Right lung (tissue), 5 donors: ENCODE measurements around the gene EIF3B. TPM values are rescaled to one million over a fixed set of nuclear protein-coding genes. Genes with fewer than 3 reads are reported as not detected.
A peak's percentile ranks its signal among the peaks of the same experiment; 100 is the strongest.
"Not testable (repeated sequence)": the region's sequence is repeated elsewhere in the genome, so short reads cannot be mapped to it uniquely, and the experiment has no call there.

Experiments
- DNase-seq, 2 donors: peaks; one replicate each; pipeline ENCODE4 v3.0.0-alpha.2; 2013
- polyA plus RNA-seq, 5 donors: library from polyadenylated mRNA; unstranded; fragments of 120-200 nt; gene quantifications; one replicate each; pipeline versions ENCODE4 v1.2.1 to v1.2.3, GENCODE V29; 2013; ENCODE audit warnings: inconsistent platforms in 1 of 5, low replicate concordance in 1 of 5; ENCODE audit not compliant: insufficient read length in 5 of 5, insufficient read depth in 1 of 5

EIF3B gene
- polyA plus RNA-seq, 5 donors = 132 to 155 (median 144) TPM

GRCh38 chr7:2398506-2398905 is 43.9 kb downstream of the EIF3B start:
- no peak for DNase-seq

GRCh38 chr7:2399848-2400587 is 45.4 kb downstream of the EIF3B start:
- peak; percentile 82 to 85 for DNase-seq

- no peak for DNase-seq
These were observed 48.0 kb downstream of the EIF3B start for GRCh38 chr7:2402687-2403013.

- peak; percentile 93 to 94 for DNase-seq
These were observed 48.5 kb downstream of the EIF3B start, which contains the start of gene CHST12 for GRCh38 chr7:2403014-2403717. Gene CHST12, plus strand, starts transcription at chr7:2403611. Its CDS starts 29,029 bp downstream, at chr7:2432640.

- no peak for DNase-seq
These were observed 49.4 kb downstream of the EIF3B start for GRCh38 chr7:2403718-2404648.

GRCh38 chr7:2404714-2405119 is 50.1 kb downstream of the EIF3B start:
- no peak for DNase-seq

- no peak for DNase-seq
These were observed 50.6 kb downstream of the EIF3B start for GRCh38 chr7:2405201-2405600.

GRCh38 chr7:2405601-2406345 is 51.1 kb downstream of the EIF3B start:
- no peak for DNase-seq

GRCh38 chr7:2409745-2410414 is 55.3 kb downstream of the EIF3B start:
- DNase-seq = no peak

GRCh38 chr7:2411049-2411448 is 56.4 kb downstream of the EIF3B start:
- no peak for DNase-seq

GRCh38 chr7:2411815-2412586 is 57.4 kb downstream of the EIF3B start:
- DNase-seq = no peak

GRCh38 chr7:2412587-2413201 is 58.1 kb downstream of the EIF3B start:
- DNase-seq = no peak

GRCh38 chr7:2416063-2416462 is 61.4 kb downstream of the EIF3B start:
- no peak for DNase-seq

GRCh38 chr7:2416650-2417049 is 62.0 kb downstream of the EIF3B start:
- no peak for DNase-seq

GRCh38 chr7:2417178-2417577 is 62.6 kb downstream of the EIF3B start:
- DNase-seq = not testable (repeated sequence)

GRCh38 chr7:2417981-2418481 is 63.4 kb downstream of the EIF3B start:
- DNase-seq = no peak

GRCh38 chr7:2420216-2420933 is 65.7 kb downstream of the EIF3B start:
- DNase-seq = no peak

GRCh38 chr7:2421943-2422310 is 67.3 kb downstream of the EIF3B start:
- no peak for DNase-seq

GRCh38 chr7:2425749-2426148 is 71.1 kb downstream of the EIF3B start:
- DNase-seq = no peak
